SK-N-MC (cell line): Measurements from ENCODE around the gene DPYSL5.

ENCODE experiments used
- EZH2 ChIP-seq: fragments of 200-600 bp; sonication (generic); IDR thresholded peaks from one replicate; pipeline ENCODE4 v1.6.1; 2017; ENCODE audit warnings: antibody characterized with exemption
- FOXP2 ChIP-seq: optimal IDR thresholded peaks from 2 replicates; pipeline ENCODE3; 2011; ENCODE audit warnings: mild to moderate bottlenecking, moderate library complexity; ENCODE audit not compliant: insufficient read depth; ENCODE audit errors: extremely low read length, control extremely low read depth
- POLR2AphosphoS5 ChIP-seq: IDR thresholded peaks from 2 replicates; pipeline ENCODE4 v1.6.1; 2012; ENCODE audit warnings: mild to moderate bottlenecking, low read depth, low read length, borderline replicate concordance

GRCh38 chr2:26933431-26934334 is 85.8 kb downstream of the DPYSL5 start:
- no peak for TF ChIP-seq POLR2AphosphoS5
- no peak for TF ChIP-seq EZH2
- TF ChIP-seq FOXP2, result no peak
